ENCODE data around the gene TMEM178B. TPM values are rescaled to one million over a fixed set of nuclear protein-coding genes. Genes with fewer than 3 reads are reported as not detected.

The TMEM178B gene
- total and polyA plus RNA-seq, 2 experiments from 2014 or later, result 0.24 to 0.30 TPM

GRCh38 chr7:141312395-141312794 is 238.5 kb downstream of the TMEM178B start:
- no peaks in the 10 kb centered on the region for H3K9me3 ChIP-seq (ENCODE audit: low read depth)
- H4K20me1 ChIP-seq (ENCODE audit: insufficient read depth, poor library complexity, severe bottlenecking), result no peaks in the 10 kb centered on the region
- H3K4me3 ChIP-seq, result no peak overlapping the region
- no peak for DNase-seq (ENCODE audit: low spot score)
- H2AFZ ChIP-seq, result no peak overlapping the region
- no peaks in the 10 kb centered on the region for H3K79me2 ChIP-seq
- no peak overlapping the region for H3K27ac ChIP-seq
- TF ChIP-seq CTCF (IDR thresholded peaks at IDR 0.05; ENCODE audit: poor library complexity) (no peak), EZH2 (IDR thresholded peaks at IDR 0.05; ENCODE audit: borderline replicate concordance) (no peak), EZH2phosphoT487 (IDR thresholded peaks at IDR 0.05; ENCODE audit: low read depth, severe bottlenecking, unreplicated experiment) (no peak)
- 88% methylated on average over 2 of the region's 2 CpGs for WGBS (ENCODE audit: low lambda C conversion rate, missing lambda C conversion rate)
- no peaks in the 10 kb centered on the region for H3K27me3 ChIP-seq
- H3K9me2 ChIP-seq (replicated peaks; ENCODE audit: insufficient read depth), result no peaks in the 10 kb centered on the region
- no peaks in the 10 kb centered on the region for H3K36me3 ChIP-seq (replicated peaks; ENCODE audit: insufficient read depth, low read depth)
- H3K4me2 ChIP-seq, result no peak overlapping the region
- H3K4me1 ChIP-seq (ENCODE audit: insufficient read depth), result no peaks in the 10 kb centered on the region

GRCh38 chr7:141312828-141313521 is 239.1 kb downstream of the TMEM178B start:
- H3K79me2 ChIP-seq, result no peaks in the 10 kb centered on the region
- H3K4me3 ChIP-seq, result no peak overlapping the region
- no peak for DNase-seq (ENCODE audit: low spot score)
- WGBS (ENCODE audit: low lambda C conversion rate, missing lambda C conversion rate), result 72% methylated on average over 2 of the region's 2 CpGs
- no peaks in the 10 kb centered on the region for H3K4me1 ChIP-seq (ENCODE audit: insufficient read depth)
- H2AFZ ChIP-seq, result no peak overlapping the region
- H3K27ac ChIP-seq, result no peak overlapping the region
- H3K9me2 ChIP-seq (replicated peaks; ENCODE audit: insufficient read depth), result no peaks in the 10 kb centered on the region
- no peaks in the 10 kb centered on the region for H3K36me3 ChIP-seq (replicated peaks; ENCODE audit: insufficient read depth, low read depth)
- no peak for TF ChIP-seq CTCF (IDR thresholded peaks at IDR 0.05; ENCODE audit: poor library complexity)
- TF ChIP-seq EZH2phosphoT487 (IDR thresholded peaks at IDR 0.05; ENCODE audit: low read depth, severe bottlenecking, unreplicated experiment), result no peak
- no peak for TF ChIP-seq EZH2 (IDR thresholded peaks at IDR 0.05; ENCODE audit: borderline replicate concordance)
- H4K20me1 ChIP-seq (ENCODE audit: insufficient read depth, poor library complexity, severe bottlenecking), result no peaks in the 10 kb centered on the region
- H3K4me2 ChIP-seq, result no peak overlapping the region
- no peaks in the 10 kb centered on the region for H3K27me3 ChIP-seq
- no peaks in the 10 kb centered on the region for H3K9me3 ChIP-seq (ENCODE audit: low read depth)

GRCh38 chr7:141313896-141314295 is 240.0 kb downstream of the TMEM178B start:
- no peak for DNase-seq (ENCODE audit: low spot score)
- Histone ChIP-seq H3K79me2 (no peaks in the 10 kb centered on the region), H4K20me1 (ENCODE audit: insufficient read depth, poor library complexity, severe bottlenecking) (no peaks in the 10 kb centered on the region), H3K4me1 (ENCODE audit: insufficient read depth) (no peaks in the 10 kb centered on the region), H2AFZ (no peak overlapping the region), H3K4me2 (no peak overlapping the region), H3K4me3 (no peak overlapping the region), H3K36me3 (replicated peaks; ENCODE audit: insufficient read depth, low read depth) (no peaks in the 10 kb centered on the region), H3K9me2 (replicated peaks; ENCODE audit: insufficient read depth) (no peaks in the 10 kb centered on the region), H3K27ac (no peak overlapping the region), H3K27me3 (no peaks in the 10 kb centered on the region), H3K9me3 (ENCODE audit: low read depth) (no peaks in the 10 kb centered on the region)
- WGBS (ENCODE audit: low lambda C conversion rate, missing lambda C conversion rate), result 91% methylated on average over 5 of the region's 5 CpGs
- TF ChIP-seq EZH2phosphoT487 (IDR thresholded peaks at IDR 0.05; ENCODE audit: low read depth, severe bottlenecking, unreplicated experiment), result no peak
- no peak for TF ChIP-seq EZH2 (IDR thresholded peaks at IDR 0.05; ENCODE audit: borderline replicate concordance)
- no peak for TF ChIP-seq CTCF (IDR thresholded peaks at IDR 0.05; ENCODE audit: poor library complexity)
